ENCODE results near the gene CREBZF.
"Not testable (repeated sequence)": the region's sequence is repeated elsewhere in the genome, so short reads cannot be mapped to it uniquely, and the experiment has no call there.

Gene CREBZF

GRCh38 chr11:85626496-85626895, 38.4 kb downstream of the CREBZF start:
- DNase-seq (ENCODE audit: low spot score), result no peak

- no peak for DNase-seq (ENCODE audit: low spot score)
These were observed 44.7 kb downstream of the CREBZF start for GRCh38 chr11:85620256-85620655.

- DNase-seq (ENCODE audit: low spot score), result no peak
These were observed 45.4 kb downstream of the CREBZF start for GRCh38 chr11:85619499-85619898.

GRCh38 chr11:85611643-85612042, 53.3 kb downstream of the CREBZF start:
- not testable (repeated sequence) for DNase-seq (ENCODE audit: low spot score)
